ENCODE results near the gene SEZ6L. TPM values are rescaled to one million over a fixed set of nuclear protein-coding genes. Genes with fewer than 3 reads are reported as not detected.

SEZ6L gene
- polyA plus RNA-seq, 3 donors: 0.01 to 0.67 TPM; not detected in 1

DNA sequence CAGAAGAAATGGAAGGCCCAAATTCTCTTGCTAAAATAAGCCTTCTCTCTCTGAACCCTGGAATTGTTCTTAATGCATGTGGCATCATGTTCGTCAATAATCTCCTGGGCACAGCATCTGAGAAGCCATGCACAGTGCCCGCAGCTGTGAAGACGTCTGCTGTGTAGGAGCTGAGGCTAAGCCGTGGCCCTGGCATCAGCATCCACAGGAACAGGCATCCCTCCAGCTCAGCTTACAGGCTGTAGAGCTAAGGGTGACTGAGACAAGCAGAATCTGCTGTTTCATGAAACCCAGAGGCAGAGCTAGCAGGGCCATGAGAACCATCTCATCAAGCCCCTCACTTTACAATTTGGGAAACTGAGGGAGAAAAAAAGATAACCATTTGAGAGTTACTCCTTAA, 60.6 kb downstream of the SEZ6L start:
- H3K27ac ChIP-seq (ENCODE audit: low read depth, low read length): no peak overlapping the region
- 71 to 83% (median 78%) methylated on average over 4 of the region's 4 CpGs for WGBS, 3 donors

GRCh38 chr22:26234296-26234695, 65.0 kb downstream of the SEZ6L start:
- 23 to 40% (median 29%) methylated on average over 5 of the region's 5 CpGs for WGBS, 3 donors

GRCh38 chr22:26235792-26236487, 66.7 kb downstream of the SEZ6L start:
- WGBS, 3 donors: 71 to 82% (median 72%) methylated on average over 11 of the region's 11 CpGs
- no peak overlapping the region for H3K27ac ChIP-seq (ENCODE audit: low read depth, low read length)

More at GRCh38 chr22:26234296-26234695, 65.0 kb downstream of the SEZ6L start:
- no peak overlapping the region for H3K27ac ChIP-seq (ENCODE audit: low read depth, low read length)

GRCh38 chr22:26236991-26237390, 67.7 kb downstream of the SEZ6L start:
- WGBS, 3 donors: 67 to 75% (median 73%) methylated on average over 6 of the region's 6 CpGs
- H3K27ac ChIP-seq (ENCODE audit: low read depth, low read length): no peak overlapping the region

GRCh38 chr22:26238596-26238995, 69.3 kb downstream of the SEZ6L start:
- 67 to 70% (median 69%) methylated on average over 3 of the region's 3 CpGs for WGBS, 3 donors

DNA sequence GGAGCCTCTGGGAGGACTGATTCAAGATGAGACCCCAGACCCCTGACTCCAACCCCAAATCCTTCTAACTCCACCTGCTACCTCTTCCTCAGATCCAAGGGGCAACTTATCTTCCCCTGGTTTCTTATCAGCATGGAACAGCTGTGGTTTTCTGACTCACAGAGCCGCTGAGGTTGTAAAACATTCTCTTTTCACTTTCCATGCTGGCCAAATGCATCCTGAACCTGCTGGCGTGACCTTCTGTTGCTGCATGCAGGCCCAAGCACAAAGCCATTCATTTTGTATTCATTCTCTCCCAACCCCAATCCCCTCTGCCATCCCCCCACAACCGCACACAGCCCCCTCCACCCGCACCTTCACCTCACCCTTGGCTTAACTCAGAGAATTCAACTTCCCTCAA, 70.3 kb downstream of the SEZ6L start:
- 32 to 57% (median 46%) methylated on average over 4 of the region's 4 CpGs for WGBS, 3 donors
- no peak overlapping the region for H3K27ac ChIP-seq (ENCODE audit: low read depth, low read length)

More at GRCh38 chr22:26238596-26238995, 69.3 kb downstream of the SEZ6L start:
- H3K27ac ChIP-seq (ENCODE audit: low read depth, low read length): no peak overlapping the region

GRCh38 chr22:26241361-26241760, 72.1 kb downstream of the SEZ6L start:
- H3K27ac ChIP-seq (ENCODE audit: low read depth, low read length): no peak overlapping the region
- whole genome bisulfite sequencing, 3 donors: 81 to 91% (median 88%) methylated on average over 8 of the region's 8 CpGs

DNA sequence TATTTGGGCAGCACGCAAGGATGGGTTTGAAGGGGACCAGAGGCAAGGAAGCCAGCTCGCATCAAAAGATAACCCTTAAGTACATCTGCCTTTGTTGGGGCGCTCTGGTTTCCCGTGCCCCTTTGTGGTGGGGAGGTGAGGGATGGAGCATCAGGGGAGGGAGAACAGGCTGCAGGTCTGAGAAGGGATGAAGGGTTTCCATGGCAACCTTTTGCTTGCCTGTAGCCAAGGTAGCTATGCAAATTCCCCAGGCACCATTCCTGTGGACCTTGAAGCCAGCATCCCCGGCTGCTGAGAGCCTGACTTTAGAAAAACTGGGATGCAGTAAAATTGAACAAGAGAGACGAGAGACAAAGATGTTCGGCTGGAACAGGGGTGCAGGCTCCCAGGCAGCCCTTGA, 75.7 kb downstream of the SEZ6L start:
- H3K27ac ChIP-seq (ENCODE audit: low read depth, low read length): no peak overlapping the region
- WGBS, 3 donors: 44 to 66% (median 61%) methylated on average over 7 of the region's 7 CpGs

DNA sequence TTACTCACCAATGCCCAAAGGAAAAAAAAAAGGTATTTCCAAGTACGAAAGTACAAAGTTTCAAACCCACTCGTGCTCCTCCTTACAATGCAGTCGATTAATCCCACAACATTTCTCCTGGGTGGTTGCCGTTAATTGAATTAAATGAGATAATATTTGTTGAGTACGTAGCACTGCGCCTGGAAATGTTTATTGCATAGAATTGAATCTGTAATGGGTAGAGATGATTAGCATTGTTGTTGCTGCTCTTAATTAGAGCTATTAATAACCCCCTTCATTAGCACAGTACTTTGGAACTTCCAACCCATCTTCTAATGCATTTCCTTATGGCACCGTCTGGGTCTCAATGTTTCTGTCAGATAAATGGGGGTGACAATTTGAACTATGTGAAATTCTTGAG, 77.3 kb downstream of the SEZ6L start:
- H3K27ac ChIP-seq (ENCODE audit: low read depth, low read length): no peak overlapping the region
- 72 to 83% (median 83%) methylated on average over 7 of the region's 7 CpGs for WGBS, 3 donors

- 71 to 77% (median 75%) methylated on average over 5 of the region's 5 CpGs for WGBS, 3 donors
- H3K27ac ChIP-seq (ENCODE audit: low read depth, low read length): no peak overlapping the region
Measured at GRCh38 chr22:26251869-26252268, 82.6 kb downstream of the SEZ6L start.

DNA sequence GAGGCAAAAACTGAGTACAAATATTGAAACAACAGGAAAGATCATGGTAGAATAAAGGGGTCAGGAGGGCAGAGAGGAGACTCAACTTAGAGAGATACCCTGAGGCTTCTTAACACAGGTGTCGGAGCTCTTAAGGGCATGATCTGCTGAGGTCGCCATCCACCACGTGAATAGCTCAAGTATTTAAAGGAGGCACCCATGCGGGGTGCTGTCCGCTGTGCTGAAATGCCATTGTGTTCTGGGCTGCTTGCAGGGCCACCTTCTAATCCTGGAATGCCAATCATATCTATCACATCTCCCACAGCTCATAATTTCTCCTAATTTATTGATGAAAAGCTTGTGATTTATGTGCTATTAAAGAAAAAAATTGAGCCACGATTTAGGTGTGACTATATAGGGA, 90.2 kb downstream of the SEZ6L start:
- 3 to 6% (median 6%) methylated on average over 6 of the region's 6 CpGs for WGBS, 3 donors
- H3K27ac ChIP-seq (ENCODE audit: low read depth, low read length): no peak overlapping the region

- no peak overlapping the region for H3K27ac ChIP-seq (ENCODE audit: low read depth, low read length)
- 39 to 79% (median 67%) methylated on average over 1 of the region's 1 CpG for WGBS, 3 donors
Measured at GRCh38 chr22:26264162-26264561, 94.9 kb downstream of the SEZ6L start.

- H3K27ac ChIP-seq (ENCODE audit: low read depth, low read length): no peak overlapping the region
- 59 to 70% (median 63%) methylated on average over 7 of the region's 7 CpGs for WGBS, 3 donors
Measured at GRCh38 chr22:26265281-26265680, 96.0 kb downstream of the SEZ6L start.

DNA sequence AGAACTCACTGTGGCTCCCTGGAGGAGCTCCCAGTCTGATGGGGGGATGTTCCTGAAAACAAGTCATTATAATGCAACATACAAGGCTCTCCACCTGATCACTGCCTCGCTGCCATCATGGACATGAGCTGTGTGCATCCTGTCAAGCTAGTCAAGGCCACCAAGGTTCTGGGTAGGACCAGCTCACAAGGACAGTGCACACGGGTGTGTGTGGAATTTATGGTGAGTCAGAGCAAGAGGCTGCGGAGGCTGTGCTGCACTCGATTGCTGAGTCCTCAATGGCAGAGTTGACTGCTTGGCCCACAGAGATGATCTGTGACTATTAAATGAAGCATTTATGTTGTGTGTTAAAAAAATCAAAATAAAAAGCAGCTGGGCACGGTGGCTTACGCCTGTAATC, 96.6 kb downstream of the SEZ6L start:
- WGBS, 3 donors: 81 to 85% (median 84%) methylated on average over 6 of the region's 6 CpGs

DNA sequence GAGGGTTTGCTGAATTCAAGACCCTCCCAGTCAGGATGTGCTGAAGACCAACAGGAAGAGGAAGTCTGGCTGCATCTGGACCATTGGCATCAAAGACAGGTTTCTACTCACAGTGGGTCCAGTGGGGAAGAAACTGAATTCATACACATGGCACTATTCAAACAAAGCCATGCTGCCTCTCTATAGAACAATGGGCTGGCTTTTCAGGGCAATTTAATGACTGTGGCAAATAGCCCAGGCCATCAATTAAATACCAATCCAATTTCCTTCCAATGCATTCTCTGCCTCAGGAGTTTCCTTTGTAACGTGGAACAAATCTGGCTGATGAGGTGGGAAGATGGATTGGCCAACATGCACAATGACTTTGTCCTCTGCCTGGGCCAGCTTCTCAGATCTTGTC, 98.6 kb downstream of the SEZ6L start:
- WGBS, 3 donors: 4 to 30% (median 29%) methylated on average over 1 of the region's 1 CpG
- no peak overlapping the region for H3K27ac ChIP-seq (ENCODE audit: low read depth, low read length)

More for the DNA sequence above, 96.6 kb downstream of the SEZ6L start:
- H3K27ac ChIP-seq (ENCODE audit: low read depth, low read length): no peak overlapping the region

- no peak overlapping the region for H3K27ac ChIP-seq (ENCODE audit: low read depth, low read length)
- WGBS, 3 donors: 30 to 65% (median 57%) methylated on average over 7 of the region's 7 CpGs
Measured at GRCh38 chr22:26269572-26269971, 100.3 kb downstream of the SEZ6L start.

DNA sequence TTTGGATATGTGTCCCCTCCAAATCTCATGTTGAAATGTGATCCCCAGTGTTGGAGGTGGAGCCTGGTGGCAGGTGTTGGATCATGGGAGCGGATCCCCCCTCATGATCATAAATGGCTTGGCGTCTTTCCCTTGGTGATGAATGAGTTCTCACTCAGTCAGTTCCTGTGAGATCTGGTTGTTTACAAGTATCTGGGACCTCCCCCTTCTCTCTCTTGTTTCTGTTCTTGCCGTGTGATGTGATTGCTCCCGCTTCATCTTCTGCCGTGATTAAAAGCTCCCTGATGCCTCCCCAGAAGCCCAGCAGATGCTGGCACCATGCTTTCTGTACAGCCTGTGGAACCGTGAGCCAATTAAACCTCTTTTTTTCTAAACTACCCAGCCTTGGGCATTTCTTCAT, 102.2 kb downstream of the SEZ6L start:
- 45 to 50% (median 49%) methylated on average over 6 of the region's 6 CpGs for WGBS, 3 donors
- H3K27ac ChIP-seq (ENCODE audit: low read depth, low read length): no peak overlapping the region

DNA sequence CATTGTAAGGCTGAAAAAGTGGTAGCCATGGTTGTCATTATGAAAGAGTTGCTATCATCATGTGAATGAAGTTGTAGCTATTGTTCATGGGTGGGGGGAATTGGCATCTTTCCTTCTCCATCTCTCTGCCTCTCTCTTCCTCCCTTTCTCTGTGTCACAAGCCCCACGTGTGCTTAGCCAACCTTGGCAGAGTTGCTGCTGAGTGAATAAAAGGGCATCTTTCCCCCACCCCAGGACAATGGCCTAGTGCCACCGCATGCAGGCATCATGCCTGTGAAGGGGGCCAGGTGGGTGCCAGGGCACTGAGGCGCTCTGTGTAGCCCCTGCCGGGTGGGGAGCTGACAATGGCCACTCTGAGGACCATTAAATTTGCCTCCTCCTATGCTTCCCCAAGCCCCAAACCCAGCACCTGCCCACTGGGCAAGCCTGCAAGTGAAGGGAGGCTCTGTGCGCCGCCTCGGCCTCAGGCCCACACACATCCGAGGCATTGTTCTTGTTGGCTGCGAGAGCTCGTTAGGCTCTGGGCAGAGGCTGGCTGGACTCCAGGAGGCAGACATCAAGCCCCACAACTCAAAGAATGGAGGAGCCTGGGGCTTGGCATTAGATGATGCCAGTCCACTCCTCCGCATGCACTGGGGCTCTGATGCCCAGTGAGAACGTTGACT, 103.9 kb downstream of the SEZ6L start:
- 73 to 81% (median 77%) methylated on average over 12 of the region's 12 CpGs for WGBS, 3 donors

GRCh38 chr22:26276529-26277160, 107.4 kb downstream of the SEZ6L start:
- WGBS, 3 donors: 25 to 61% (median 58%) methylated on average over 11 of the region's 11 CpGs
- no peak overlapping the region for H3K27ac ChIP-seq (ENCODE audit: low read depth, low read length)

More for the DNA sequence above, 103.9 kb downstream of the SEZ6L start:
- no peak overlapping the region for H3K27ac ChIP-seq (ENCODE audit: low read depth, low read length)

Measured in adipose tissue (tissue), 3 donors.